ENCODE data around the gene TNFRSF19.

TNFRSF19 gene

DNA sequence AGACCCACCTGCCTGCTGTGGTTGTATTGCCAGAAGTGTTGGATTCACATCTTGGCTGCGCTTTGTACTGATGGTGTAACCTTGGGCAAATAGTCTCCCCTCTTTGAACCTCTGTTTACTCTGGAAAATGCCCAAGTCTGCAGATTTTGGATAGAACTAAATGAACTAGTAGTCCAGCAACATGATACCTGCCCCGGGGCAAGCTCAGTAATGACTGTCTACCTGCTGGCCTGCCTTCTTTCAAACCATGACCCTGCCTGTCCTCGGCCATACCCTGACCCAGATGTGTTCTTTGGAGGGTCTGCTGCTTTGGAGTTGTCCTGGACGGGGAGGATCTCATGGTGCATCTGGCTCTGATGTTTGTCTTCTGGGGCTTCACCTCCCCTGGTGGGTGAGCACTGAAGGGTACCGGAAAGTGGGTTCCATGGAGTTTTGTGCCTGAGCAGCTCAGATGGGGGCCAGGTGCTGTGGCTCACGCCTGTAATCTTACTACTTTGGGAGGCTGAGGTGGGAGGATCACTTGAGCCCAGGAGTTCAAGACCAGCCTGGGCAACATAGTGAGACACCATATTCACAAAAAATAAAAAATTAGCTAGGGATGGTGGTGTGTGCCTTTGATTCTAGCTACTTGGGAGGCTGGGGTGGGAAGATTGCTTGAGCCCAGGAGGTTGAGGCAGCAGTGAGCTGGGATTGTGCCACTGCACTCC lies 59.5 kb downstream of the TNFRSF19 start:
- no peak for DNase-seq

DNA sequence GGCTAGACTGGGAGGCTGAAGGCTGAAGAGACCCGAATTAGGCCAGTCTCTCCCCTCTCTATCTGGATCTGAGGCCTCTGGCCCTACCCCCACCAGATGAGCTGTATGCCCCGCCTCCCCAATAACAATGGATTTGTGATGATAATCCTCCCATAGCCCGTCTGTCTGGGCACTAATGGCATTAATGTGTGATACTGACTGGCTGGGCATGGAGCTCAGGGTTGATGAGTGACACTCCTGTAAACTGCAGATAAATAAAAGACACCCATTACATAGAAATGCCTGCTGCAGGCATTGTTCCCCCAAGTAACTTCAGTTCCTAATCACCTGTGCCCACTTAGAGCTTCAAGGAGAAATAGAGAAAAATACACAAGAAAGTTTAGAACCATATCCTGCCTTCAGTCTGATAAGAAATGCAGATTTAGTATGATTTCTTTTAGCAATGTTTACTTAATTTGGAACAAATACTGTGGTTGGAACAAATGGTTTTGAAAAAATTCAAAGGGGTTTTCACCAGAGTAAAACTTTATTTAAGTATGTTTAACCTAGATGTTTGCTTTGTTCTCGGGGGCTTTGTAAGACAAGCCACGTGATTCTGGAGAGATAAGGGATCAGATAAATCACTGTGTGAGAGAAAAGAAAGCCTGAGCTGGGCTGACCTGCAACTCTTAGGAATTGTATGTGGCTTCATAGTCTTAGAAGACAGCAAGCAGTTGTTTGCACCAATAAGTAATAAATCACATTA lies 60.3 kb downstream of the TNFRSF19 start:
- DNase-seq = no peak

DNA sequence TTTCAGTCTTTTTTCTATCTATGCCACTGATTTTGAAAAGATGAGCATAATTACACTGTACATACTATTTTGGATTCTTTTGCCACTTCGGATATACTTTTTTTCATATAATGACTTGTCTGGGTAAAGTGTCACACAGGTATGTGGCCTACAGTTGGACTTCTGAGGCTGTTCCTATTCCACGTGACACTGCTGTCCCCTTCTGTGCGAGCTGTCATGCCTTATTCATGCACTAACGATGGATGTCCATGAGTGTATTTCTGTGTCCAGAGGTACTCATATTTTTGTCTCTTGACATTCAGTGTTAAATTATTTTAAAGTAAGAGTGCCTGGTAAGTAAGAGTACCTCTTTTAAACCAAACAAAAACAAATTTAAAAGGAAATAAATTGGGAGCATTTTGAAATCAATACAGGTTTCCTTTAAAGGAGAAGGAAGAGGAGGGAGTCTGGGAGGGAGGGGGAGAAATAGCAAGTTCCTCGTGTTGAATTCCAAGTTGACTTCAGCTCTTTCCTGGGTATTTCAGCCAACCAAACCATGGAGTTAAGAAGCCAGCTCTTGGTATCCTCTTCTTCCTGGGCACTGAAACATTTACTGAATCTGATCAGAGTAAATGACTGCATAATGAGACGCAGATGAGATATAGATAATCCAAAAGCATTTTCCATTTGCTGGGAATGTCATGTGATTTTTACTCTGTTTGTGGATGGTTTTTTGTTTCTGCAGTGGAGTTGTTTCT lies 61.3 kb downstream of the TNFRSF19 start:
- no peak for DNase-seq

DNA sequence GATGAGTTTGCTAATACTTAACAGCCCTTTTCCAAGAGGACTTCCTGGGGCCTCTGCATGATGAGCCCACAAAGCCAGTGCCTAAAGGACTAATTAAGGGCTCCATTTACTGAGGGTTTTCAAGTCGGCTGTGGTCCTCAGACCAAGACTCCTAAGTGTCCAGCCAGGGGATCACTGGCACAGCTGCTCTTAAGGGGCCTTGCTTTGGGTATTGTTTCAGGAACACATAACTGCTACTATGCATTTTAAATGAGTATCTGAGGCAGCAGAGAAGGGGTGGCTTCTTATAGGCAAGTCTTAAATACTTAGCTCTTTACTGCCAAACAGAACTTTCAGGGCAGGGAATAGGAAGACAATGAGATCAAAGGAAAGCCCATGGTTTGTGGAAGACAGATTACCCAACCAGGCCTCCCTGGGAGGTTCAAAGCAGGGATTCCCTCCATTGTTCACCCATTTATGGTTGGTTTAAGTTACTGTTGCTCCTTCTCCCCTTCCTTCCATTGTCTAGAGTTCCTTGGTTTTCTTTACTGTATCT lies 61.9 kb downstream of the TNFRSF19 start:
- DNase-seq = no peak

DNA sequence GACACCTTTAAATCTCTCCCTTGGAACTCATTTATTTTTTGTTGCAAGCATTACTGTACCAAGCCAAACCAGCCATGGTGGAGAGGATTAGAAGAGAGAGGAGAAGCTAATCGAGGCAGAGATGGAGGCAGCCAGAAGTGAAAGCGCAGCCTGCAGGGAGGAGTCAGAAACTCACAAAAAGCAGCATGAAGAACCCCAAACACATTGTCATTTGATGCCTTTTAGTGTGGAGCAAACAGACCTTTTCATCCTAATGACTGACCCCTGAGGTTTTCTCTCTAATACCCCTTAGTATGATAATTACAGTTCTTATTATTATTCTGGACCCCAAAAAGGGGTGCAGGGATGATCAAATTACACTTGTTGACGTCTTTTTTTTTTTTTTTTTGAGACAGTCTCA lies 62.5 kb downstream of the TNFRSF19 start:
- no peak for DNase-seq

DNA sequence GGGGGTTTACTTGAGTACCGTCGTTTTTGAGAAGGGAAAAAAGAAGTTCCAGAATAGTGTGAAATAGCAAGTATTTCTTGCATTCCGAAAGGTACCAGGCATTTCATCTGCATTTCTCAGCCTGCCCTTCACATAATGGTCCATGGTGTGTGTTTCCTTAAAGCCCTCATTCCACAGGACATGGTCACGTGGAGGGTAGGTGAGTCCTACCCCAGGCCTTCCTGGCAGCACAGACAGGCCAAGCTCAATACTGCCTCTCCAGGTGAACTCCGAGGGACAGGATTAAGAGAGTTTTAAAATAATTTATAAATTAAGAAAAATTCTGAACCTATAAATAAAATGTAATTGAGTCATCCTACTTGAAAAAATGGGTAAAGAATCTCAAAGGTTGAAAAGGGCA lies 64.7 kb downstream of the TNFRSF19 start:
- DNase-seq = no peak

DNA sequence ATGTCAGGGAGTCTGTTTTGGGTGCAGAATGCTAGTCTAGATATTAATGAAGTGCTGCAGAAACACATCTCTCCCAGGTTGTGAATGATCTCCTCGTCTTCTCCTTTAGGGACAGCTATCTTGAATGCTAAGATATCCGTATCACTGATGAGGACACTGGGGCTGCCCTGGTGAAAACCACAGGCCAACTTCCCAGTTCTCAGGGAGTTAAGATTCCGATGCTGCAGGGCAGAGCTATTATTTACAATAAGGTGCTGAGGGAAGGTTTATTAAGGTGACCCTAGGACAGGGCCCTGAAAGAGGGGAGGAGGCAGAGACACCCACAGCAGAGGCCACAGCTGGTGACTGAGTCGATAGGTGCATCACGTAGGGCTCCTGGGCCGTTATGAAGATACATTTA lies 66.1 kb downstream of the TNFRSF19 start:
- no peak for DNase-seq

DNA sequence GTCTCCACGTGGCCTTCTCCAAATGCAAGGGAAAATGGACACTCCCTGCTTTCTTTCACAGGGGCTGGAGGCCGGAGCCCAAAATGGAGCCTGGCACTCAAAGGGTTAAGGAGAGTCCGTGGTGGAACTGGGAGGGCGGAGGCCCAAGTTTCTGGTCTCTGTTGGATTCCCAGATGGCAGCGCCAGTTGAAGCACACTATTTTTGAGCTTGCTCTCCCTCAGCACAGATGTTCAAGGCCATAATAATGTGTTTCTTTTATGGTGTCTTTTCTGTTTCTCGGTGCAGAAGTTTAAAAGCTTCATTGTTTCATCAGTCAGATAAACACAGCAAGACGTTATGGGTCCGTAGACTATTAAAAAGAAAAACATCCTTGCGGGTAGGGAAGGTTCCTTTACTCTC lies 67.6 kb downstream of the TNFRSF19 start:
- no peak for DNase-seq

DNA sequence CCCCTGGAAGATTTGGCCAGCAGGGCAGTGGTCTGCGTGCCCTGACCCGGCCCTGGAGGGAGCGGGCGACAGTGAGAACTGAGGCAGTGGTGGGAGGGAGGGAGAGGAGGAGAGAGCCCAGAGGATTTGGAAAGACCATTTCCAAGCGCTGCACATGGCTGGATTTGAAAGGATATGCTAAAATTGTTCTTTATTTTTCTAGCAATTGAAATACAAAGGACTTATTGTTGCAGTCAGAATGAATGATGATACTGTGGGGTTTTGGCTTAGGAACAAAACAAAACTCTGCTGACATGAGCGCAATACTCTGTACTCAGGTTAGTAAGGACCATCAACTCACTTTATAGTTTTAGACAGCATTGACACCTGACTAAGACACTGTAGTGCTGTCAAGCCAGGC lies 69.5 kb downstream of the TNFRSF19 start:
- DNase-seq = no peak

DNA sequence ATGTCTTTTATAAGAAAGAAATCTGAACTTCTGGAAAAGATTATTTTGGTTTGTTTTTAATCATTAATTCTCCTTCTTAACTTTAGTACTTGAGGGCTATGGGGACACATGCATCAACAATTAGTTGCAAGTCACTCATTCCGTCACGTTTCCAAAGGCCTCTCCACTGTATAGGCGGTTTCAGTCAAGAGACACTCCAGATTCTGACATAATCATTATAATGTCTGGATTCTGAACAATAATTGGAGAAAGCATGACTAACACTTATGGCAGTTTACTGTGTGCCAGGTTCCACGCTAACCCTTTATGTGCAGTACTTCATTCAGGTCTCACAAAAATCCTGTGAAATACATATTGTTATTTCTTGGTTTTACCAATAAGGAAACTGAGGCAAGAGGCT lies 71.9 kb downstream of the TNFRSF19 start:
- DNase-seq = no peak

DNA sequence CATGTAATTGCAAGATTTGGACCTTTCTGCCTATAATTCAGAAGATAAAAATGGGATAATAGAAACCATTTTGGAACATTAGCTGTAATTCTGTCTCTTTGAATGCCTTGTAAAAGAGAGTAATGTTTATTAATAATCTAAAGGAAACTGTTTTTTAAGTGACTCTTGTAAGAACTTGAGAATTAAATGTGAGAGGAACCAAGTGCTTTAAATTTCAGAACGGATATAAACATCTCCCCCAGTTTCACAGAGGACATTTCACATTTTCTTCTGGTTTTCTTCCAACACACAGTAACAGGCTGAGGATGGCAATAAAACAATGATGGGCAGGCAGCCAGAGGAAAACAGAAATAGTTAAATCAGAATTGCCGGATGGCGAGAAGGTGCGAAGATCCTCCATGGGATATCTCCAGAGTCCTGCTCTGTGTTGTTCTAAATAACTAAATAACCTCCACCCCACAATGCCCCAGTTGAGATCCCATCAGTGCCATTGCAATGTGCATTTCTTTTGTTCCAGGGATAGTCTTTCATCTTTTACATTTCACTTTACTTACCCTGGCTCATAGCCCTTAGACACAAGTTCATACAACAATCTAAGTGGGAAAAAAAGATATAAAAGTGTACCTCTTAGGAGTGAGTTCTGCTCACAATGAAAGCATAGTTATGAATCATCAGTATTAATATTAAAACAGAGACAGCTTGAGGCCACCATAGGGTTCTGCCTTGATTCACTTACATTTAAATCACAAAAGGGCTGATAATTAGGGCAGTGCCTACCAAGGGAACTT lies 73.3 kb downstream of the TNFRSF19 start:
- no peak for DNase-seq

DNA sequence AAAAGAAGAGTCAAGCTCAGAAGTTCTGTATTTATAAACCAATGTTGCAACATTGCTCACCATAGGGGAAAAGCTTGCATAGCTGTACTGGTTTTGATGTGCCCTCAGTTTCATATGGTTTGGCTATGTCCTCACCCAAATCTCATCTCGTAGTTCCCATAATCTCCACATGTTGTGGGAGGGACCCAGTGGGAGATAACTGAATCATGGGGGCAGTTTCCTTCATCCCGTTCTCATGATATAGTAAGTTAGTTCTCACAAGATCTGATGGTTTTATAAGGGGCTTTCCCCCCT lies 73.9 kb downstream of the TNFRSF19 start:
- DNase-seq = no peak

DNA sequence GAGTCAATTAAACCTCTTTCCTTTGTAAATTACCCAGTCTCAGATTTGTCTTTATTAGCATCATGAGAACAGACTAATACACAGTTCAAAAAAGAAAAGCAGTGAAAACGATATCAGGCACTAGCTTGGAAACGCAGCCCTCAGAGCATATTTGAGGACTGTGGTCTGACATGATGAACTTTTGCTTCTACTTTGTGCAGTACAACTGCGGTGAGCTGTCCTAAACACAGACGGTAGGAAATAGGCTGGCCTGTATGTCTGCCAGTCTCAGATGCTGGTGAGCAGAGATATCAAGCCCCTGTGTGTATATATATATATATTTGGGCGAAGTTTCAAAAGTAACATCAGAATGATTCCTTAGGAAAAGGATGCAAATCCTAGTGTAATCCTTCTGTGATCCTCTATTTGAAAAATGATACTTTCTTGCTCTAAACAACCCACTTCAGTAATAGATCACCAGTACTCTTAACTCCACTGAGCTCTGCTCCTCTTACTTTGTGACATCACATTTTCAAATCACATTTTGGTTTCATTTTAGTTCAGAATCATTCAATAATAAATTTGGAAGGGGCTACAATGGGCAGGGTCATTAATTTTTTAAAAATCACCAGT lies 74.4 kb downstream of the TNFRSF19 start:
- DNase-seq = no peak

DNA sequence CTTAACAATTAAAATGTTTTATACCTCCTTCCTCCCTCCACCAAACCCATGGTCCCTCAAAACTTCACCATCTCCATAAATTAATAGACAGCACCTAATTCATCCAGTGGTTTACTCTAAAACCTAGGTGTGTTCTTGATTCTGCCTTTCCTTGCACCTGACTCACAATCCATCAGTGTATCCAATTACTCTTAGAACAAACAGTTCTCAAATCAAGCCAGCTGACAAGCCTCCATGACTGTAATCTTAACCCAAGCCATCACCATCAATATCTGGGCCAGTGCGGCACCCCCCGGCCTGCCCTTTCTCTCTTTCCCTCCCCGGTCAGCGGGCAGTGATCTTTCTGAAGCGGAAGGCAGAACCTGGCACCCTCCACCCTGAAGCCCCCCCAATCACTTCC lies 75.6 kb downstream of the TNFRSF19 start:
- DNase-seq = no peak

DNA sequence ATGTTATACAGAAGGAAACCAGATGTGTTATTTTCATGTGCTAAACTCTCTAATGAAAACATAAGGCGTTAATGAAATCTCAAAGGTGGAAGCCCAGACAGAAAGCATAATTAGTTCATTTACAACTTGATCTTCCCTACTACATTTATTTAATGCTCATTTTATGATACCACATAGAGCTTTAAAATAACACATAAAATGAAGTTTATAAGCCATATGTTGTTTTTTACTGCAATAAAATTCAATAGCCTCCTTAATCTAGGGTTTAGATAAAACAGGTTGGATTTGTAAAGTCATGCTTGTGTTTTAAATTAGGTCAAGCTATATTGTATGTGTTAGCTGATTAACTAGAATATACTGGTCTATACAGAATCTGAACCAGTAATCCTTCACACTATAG lies 81.2 kb downstream of the TNFRSF19 start:
- no peak for DNase-seq

DNA sequence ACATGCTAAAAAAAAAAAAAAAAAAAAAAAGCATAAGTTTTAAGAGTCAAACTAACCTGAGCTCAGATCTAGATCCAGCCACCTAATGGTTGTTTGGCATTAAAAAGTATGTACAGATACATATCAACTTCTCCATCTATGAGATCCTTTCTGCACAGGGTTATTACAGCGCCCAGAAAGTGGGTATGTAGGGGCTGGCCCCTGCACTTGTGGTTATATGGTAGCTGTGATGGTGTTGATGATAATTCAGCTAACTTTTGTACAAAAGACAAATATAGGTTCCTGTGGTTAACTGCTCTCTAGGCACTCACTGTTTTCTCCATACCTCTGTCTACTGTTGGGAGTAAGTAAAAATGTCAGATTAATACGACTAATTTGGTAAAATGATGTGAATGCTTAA lies 81.7 kb downstream of the TNFRSF19 start:
- no peak for DNase-seq

DNA sequence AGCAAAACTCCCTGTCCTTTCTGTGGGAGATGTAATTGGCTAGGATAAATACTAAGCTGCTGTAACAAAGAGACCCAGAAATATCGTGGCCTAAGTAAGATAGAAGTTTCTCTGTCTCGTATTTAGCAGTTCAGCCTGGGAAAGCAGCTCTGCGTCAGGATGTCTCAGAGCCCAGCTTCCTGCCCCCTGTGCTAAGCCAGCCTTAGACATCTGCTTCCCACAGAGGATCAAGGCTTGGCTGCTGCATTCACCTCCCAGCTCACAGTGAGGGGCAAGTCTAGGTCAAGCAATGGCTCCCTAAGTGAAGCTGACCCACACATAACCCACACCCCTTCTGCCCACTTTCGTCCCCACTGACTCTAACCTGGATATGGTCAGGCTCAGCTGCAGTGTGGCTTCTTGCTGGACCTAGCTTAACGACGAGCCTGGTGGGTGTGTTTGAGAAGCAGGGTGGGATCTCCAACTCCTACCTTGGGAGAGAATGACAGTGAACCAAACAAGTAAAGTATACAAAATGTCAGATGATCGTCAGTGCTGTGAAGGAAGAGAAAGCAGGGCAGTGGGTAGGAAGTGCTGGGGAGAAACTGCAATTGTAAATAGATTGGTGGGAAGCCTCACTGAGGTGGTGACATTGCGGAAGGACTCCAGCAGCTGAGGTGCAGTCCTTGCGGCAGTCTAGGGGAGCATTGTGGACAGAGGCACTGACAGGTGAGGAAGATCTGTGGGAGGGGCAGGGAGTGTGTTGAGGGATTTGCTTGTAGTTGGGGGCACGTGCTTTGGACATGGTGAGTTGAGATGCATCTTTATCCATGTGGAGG lies 82.9 kb downstream of the TNFRSF19 start:
- DNase-seq = no peak

DNA sequence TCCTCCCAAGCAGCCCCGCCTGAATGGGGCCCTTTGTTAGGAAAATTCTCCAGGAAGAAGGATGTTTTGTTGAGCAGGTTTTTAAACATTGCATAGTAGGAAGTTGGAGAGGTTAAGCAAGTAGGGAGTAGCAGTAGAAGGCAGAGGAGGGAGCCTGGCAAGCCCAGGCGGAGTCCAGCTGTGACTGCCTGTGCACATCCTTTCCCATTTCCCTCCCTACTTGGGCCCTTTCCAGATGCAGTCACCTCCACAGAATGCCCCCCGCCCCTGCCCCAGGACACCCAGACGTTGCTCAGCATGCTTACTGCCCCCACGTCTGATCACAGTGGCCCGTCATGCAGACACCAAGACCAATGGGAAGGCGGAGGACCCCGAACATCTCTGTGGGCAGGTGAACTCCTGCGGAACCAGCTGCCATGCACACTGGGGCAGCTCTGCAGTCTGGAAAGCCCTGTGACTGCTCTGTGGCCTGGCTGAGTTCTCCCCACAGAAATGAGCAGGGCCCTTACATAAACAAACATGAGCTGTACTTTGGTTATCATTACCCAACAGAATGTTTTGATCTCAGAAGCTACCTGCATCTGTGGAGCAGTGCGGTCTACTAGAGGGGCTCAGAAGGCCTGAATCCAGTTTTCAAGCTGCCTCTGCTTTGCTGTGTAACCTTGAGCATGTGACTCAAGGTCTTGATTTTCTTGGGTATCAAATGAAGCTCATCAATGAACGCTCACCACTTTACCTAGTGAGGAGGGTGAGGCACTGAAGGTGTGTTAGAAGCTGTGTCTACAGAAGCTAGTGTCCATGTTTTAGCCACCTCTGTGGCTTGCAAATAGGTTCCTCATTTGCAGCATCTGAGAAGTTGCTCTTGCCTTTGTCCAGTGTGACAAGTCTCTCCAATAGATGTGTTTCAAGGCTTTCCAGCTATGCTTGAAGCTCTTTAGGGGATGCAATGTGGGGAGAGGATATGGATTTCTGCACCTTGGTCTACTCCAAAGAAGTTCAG lies 84.2 kb downstream of the TNFRSF19 start:
- DNase-seq = no peak

DNA sequence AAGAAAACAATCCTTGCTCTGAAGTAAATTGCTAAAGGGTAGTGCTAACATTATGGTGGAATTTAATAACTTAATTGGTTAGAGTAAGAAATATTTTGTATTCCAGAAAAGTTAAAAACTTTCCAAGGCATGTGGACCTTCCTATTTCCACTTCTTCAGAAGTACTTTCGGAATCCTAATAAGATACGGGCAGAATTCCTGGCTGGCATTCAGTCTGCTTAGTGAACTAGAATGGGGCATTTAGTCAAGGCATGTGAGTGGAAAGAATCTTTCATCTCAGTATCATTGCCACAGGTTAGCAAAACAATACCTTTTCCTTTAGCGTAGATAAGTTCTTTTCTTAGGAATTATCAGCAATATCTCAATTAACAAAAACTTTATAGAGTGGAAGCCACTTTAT lies 85.1 kb downstream of the TNFRSF19 start:
- no peak for DNase-seq

DNA sequence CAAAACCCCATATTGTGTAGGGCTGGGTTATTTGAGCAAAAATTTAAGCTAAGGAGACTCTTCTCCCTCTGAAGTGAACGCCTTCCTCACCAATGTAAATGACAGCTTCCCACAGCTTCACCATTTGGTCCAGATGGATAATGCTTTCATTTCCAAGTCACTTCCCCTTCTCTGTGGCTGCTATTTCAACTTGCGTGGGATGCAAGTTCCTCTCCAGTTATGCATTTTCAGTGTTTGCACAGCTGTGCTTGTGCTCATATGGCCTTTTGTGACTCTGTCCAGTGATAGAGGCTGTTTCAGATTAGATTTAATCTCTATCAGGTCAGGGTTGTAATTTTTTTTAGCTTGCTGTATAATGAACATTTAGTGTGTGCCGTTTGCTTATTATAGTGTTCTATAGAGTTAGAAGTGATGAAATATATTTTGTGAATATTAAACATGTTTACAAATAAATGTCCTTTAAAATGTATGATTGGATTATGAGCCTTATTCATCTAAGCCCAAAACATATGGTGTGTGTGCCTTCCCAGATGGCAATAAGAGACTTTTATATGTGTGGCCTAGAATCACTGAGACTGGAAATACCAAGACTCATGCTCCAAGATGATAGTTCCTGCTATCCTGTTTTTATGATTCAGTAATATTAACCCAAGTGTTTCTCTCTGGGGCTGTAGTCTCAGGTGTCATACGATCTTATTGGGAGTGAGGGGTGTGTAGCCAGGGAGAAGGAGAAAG lies 86.6 kb downstream of the TNFRSF19 start:
- peak in 1 of 2 experiments; percentile 13 for DNase-seq

All from NCI-H526 (cell line).